ENCODE data around the gene MLLT11. TPM values are rescaled to one million over a fixed set of nuclear protein-coding genes. Genes with fewer than 3 reads are reported as not detected.

The MLLT11 gene
- total and polyA plus RNA-seq, 2 of the 4 experiments (the other 2 are of a cell fraction), result 3.6 to 17.5 TPM

DNA sequence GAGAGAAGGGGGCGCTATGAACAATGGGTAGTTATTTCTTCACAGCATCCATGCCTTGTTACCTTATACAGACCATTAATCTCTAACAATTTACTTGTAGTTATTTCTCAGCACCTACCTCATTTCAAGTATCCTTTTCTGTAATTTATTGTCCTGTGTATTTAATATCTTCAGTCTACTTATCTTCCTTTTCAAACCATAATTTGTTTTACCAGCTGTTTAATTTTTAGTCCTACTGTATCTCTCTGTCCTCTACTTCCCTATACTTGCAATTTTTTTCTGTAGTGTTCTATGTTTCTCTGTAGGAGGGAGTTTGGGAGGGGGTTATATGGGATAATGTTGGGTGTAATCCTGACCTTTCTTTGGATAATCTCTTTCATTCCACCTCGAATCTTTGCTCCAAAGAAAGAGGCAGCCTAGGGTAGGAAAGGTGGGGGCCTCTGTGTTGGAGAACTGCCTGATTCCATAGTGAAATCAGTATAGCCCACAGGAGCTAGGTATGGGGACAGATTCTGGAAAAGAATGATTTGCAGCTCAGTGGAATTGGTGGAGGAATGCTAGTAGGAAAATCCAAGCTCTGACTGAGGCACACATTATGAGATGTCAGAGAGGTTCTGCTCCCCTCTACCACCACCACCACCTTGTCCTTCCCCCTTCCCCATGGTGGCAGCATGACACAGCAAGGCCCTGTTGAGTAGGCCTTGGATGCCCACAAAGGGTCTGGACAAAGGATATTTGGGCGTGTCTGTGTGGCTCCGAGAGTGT is 642 bp downstream of the MLLT11 start:
- H4K8ac ChIP-seq (ENCODE audit: low read depth in 2 of 2, low read length in 2 of 2), result peak overlapping the region; percentile 46 to 94
- peak overlapping the region; percentile 92 for H2AK5ac ChIP-seq (ENCODE audit: low read depth, low read length)
- peak overlapping the region; percentile 63 for H3K27ac ChIP-seq (ENCODE audit: insufficient read depth, low read length)
- H3K23ac ChIP-seq (ENCODE audit: low read depth, low read length), result peak overlapping the region; percentile 96
- H4K5ac ChIP-seq (ENCODE audit: low read depth, low read length), result peak overlapping the region; percentile 57
- H2BK20ac ChIP-seq (ENCODE audit: low read depth, low read length), result peak overlapping the region; percentile 36; the same call in 1 of the 2 replicates
- H4K91ac ChIP-seq (ENCODE audit: insufficient read depth, low read depth, low read length), result peak overlapping the region; percentile 90
- peak overlapping the region; percentile 96 for H2AFZ ChIP-seq (replicated peaks; ENCODE audit: low read length, poor library complexity)
- H2BK15ac ChIP-seq (ENCODE audit: low read depth, low read length), result peak overlapping the region; percentile 91; the same call in 2 of the 3 replicates
- H3K4ac ChIP-seq (ENCODE audit: low read depth, low read length), result peak overlapping the region; percentile 92
- no CpG with 5 or more reads among the region's 4 CpGs for WGBS, 2 experiments (ENCODE audit: extremely low coverage in 2 of 2, insufficient read length in 1 of 2)
- H3K18ac ChIP-seq (ENCODE audit: low read depth, low read length), result peak overlapping the region; percentile 35
- intact Hi-C loops (cut with micrococcal nuclease) (loop anchor here (5.0 kb wide), 1 partner anchor 54 kb away; the partner anchor contains the start of genes MINDY1 and PRUNE1), in situ Hi-C loops (cut with MboI; ENCODE audit: low sequenced_read_pairs) (no loop called here), dilution Hi-C loops (cut with HindIII; ENCODE audit: low sequenced_read_pairs, unreplicated experiment) (no loop called here)
- BruUV-seq (replicated peaks), result no TSS peak
- peaks cover 17% of the 10 kb centered on the region for H3K9me1 ChIP-seq (ENCODE audit: insufficient read depth, low read length)
- TF ChIP-seq NFE2L2 (IDR thresholded peaks at IDR 0.05; ENCODE audit: low read depth, low read length) (peak; percentile 17; the same call in 1 of the 2 replicates), POLR2A (IDR thresholded peaks at IDR 0.05; ENCODE audit: low read depth, low read length) (0 out of 2 replicates have a peak, but pooled peaks have one; percentile 22), MXI1 (IDR thresholded peaks at IDR 0.05; ENCODE audit: borderline replicate concordance, low read depth, low read length) (no peak)
- ATAC-seq (ENCODE audit: low read depth) (no peak), DNase-seq (peak; percentile 25)
- peaks cover 15% of the 10 kb centered on the region for H3K4me1 ChIP-seq (ENCODE audit: control insufficient read depth, insufficient read depth, low read length)
- H2BK5ac ChIP-seq (ENCODE audit: low read depth, low read length, poor library complexity, severe bottlenecking), result peak overlapping the region; percentile 90
- CTCF ChIA-PET, result no interaction called here
- H2BK120ac ChIP-seq (ENCODE audit: low read depth, low read length), result peak overlapping the region; percentile 87
- H3K4me2 ChIP-seq (ENCODE audit: low read depth, low read length), result peak overlapping the region; percentile 98
- H3K56ac ChIP-seq (ENCODE audit: extremely low read depth, insufficient read depth, low read length), result peak overlapping the region; percentile 86
- peaks cover 9% of the 10 kb centered on the region for H3K36me3 ChIP-seq (ENCODE audit: control insufficient read depth, insufficient read depth, low read length)
- peak overlapping the region; percentile 85 for H3K9ac ChIP-seq (ENCODE audit: low read depth, low read length)
- H3K14ac ChIP-seq (replicated peaks; ENCODE audit: low read depth, low read length), result peak overlapping the region; percentile 95
- POLR2A ChIA-PET (ENCODE audit: unreplicated experiment), result interaction anchor here (1.0 kb wide), 1 partner anchor 10 kb away, joined by 4 read pairs; no protein-coding TSS in a partner anchor
- H3K9me3 ChIP-seq (ENCODE audit: control insufficient read depth, insufficient read depth, low read length), result no peaks in the 10 kb centered on the region
- peak overlapping the region; percentile 99 for H2AK9ac ChIP-seq (replicated peaks; ENCODE audit: low read depth, low read length, poor library complexity)
- no peaks in the 10 kb centered on the region for H3K27me3 ChIP-seq (ENCODE audit: control insufficient read depth, insufficient read depth, low read length)
- H3K4me3 ChIP-seq (ENCODE audit: insufficient read depth, low read depth, low read length), result peak overlapping the region; percentile 89
- peaks cover 25 to 63% of the 10 kb centered on the region in 2 experiments for H3K79me1 ChIP-seq (ENCODE audit: low read depth in 1 of 2, low read length in 2 of 2)
- peaks cover 32% of the 10 kb centered on the region for H4K20me1 ChIP-seq (ENCODE audit: insufficient read depth, low read length)

Measured in IMR-90 (cell line).